Calu3 (cell line): Measurements from ENCODE around the gene ZCCHC7. TPM values are rescaled to one million over a fixed set of nuclear protein-coding genes. Genes with fewer than 3 reads are reported as not detected.

Experiments used
- BruUV-seq: library from RNA; stranded (reverse); fragments of 400-500 nt; replicated peaks from 2 replicates; lab custom pipeline; 2021; lab: Mats Ljungman, UMichigan
- CTCF ChIA-PET: fragments of 300-600 bp; sonication (Branson Sonifier 250); formaldehyde crosslinking; loops from one replicate; lab custom pipeline; 2022; ENCODE audit warnings: antibody characterized with exemption; lab: Charles Lee
- DNase-seq: peaks from one replicate; pipeline ENCODE4 v3.0.0; 2022
- H3K27ac Mint-ChIP-seq: one replicate; pipeline ENCODE4 v1.8.0; 2022; ENCODE audit warnings: mixed read lengths; ENCODE audit not compliant: unreplicated experiment
- H3K27me3 Mint-ChIP-seq: one replicate; pipeline ENCODE4 v1.8.0; 2022; ENCODE audit warnings: mixed read lengths; ENCODE audit not compliant: unreplicated experiment
- H3K36me3 Mint-ChIP-seq: one replicate; pipeline ENCODE4 v1.8.0; 2022; ENCODE audit warnings: mild to moderate bottlenecking, moderate library complexity, mixed read lengths; ENCODE audit not compliant: insufficient read depth, unreplicated experiment
- H3K4me1 Mint-ChIP-seq: one replicate; pipeline ENCODE4 v1.8.0; 2022; ENCODE audit warnings: mild to moderate bottlenecking, low read depth, mixed read lengths; ENCODE audit not compliant: unreplicated experiment
- H3K4me3 Mint-ChIP-seq: one replicate; pipeline ENCODE4 v1.8.0; 2022; ENCODE audit warnings: mild to moderate bottlenecking, low read depth, moderate library complexity, mixed read lengths; ENCODE audit not compliant: unreplicated experiment
- H3K9me3 Mint-ChIP-seq: one replicate; pipeline ENCODE4 v1.8.0; 2022; ENCODE audit warnings: low read depth, mixed read lengths; ENCODE audit not compliant: unreplicated experiment
- CTCF ChIP-seq: fragments of 200-600 bp; IDR thresholded peaks from one replicate; pipeline ENCODE4 v1.8.0; 2022; ENCODE audit warnings: antibody characterized with exemption; ENCODE audit not compliant: unreplicated experiment
- intact Hi-C: fragments of 100-400 bp; cut with micrococcal nuclease; formaldehyde crosslinking; loops from one replicate; pipeline ENCODE4 v1.10.0; 2022; ENCODE audit not compliant: unreplicated experiment
- total RNA-seq: library from RNA; stranded (reverse); gene quantifications from 2 replicates; pipeline ENCODE4 v1.2.3, GENCODE V29; 2022

ZCCHC7 gene
- total RNA-seq, 1 experiment from 2014 or later: 6.5 TPM

GRCh38 chr9:37374892-37375291, 254.5 kb downstream of the ZCCHC7 start:
- no TSS peak for BruUV-seq
- intact Hi-C loops: no loop called here
- Mint-ChIP-seq H3K4me1 (no peaks in the 10 kb centered on the region), H3K27ac (no peak overlapping the region), H3K36me3 (peaks cover 4% of the 10 kb centered on the region), H3K4me3 (no peak overlapping the region), H3K27me3 (peaks cover 37% of the 10 kb centered on the region), H3K9me3 (no peaks in the 10 kb centered on the region)
- TF ChIP-seq CTCF: no peak
- CTCF ChIA-PET: no interaction called here
- DNase-seq: no peak

- TF ChIP-seq CTCF: no peak
- CTCF ChIA-PET: no interaction called here
- H3K4me3 Mint-ChIP-seq: no peak overlapping the region
- peaks cover 4% of the 10 kb centered on the region for H3K36me3 Mint-ChIP-seq
- no peaks in the 10 kb centered on the region for H3K4me1 Mint-ChIP-seq
- H3K27ac Mint-ChIP-seq: no peak overlapping the region
- H3K9me3 Mint-ChIP-seq: no peaks in the 10 kb centered on the region
- no peak for DNase-seq
- intact Hi-C loops: no loop called here
- peaks cover 16% of the 10 kb centered on the region for H3K27me3 Mint-ChIP-seq
- no TSS peak for BruUV-seq
Observed at GRCh38 chr9:37377688-37378612, 257.6 kb downstream of the ZCCHC7 start.

GRCh38 chr9:37378613-37379004, 258.2 kb downstream of the ZCCHC7 start:
- no peak for TF ChIP-seq CTCF
- Mint-ChIP-seq H3K4me3 (no peak overlapping the region), H3K9me3 (no peaks in the 10 kb centered on the region), H3K27ac (no peak overlapping the region), H3K27me3 (peaks cover 16% of the 10 kb centered on the region), H3K4me1 (no peaks in the 10 kb centered on the region), H3K36me3 (peaks cover 4% of the 10 kb centered on the region)
- no TSS peak for BruUV-seq
- intact Hi-C loops: no loop called here
- no peak for DNase-seq
- CTCF ChIA-PET: no interaction called here

GRCh38 chr9:37379835-37380234, 259.5 kb downstream of the ZCCHC7 start:
- BruUV-seq: no TSS peak
- TF ChIP-seq CTCF: no peak
- Mint-ChIP-seq H3K4me3 (no peak overlapping the region), H3K27ac (no peak overlapping the region), H3K4me1 (no peaks in the 10 kb centered on the region), H3K36me3 (peaks cover 4% of the 10 kb centered on the region), H3K9me3 (no peaks in the 10 kb centered on the region), H3K27me3 (peaks cover 16% of the 10 kb centered on the region)
- no peak for DNase-seq
- CTCF ChIA-PET: no interaction called here
- intact Hi-C loops: no loop called here
